HG02759 (cell line): ENCODE data around the gene CCDC92B.
"Not testable (repeated sequence)": the region's sequence is repeated elsewhere in the genome, so short reads cannot be mapped to it uniquely, and the experiment has no call there.

Experiments
- ATAC-seq: cut with Tn5 transposase; IDR thresholded peaks from one replicate; pipeline ENCODE4 v1.9.1; 2021; ENCODE audit warnings: mild to moderate bottlenecking, moderate library complexity; ENCODE audit not compliant: unreplicated experiment

CCDC92B gene

DNA sequence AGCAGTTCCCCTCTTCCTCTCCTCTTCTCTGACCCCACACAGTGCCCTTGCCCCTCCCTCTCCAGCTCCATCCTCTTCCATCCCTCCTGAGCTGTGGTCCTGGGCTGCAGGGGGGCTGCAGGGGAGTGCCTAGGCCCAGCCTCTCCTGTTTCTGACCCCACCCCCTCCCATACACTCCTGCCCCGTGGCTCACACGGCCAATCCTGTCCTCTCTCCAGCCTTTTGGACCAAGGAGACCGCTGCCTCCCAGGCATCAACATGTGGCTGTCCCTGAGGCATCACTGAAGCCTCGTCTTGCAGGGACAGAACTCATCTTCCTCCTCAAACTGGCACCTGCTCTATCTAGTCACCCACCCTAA is 44.6 kb downstream of the CCDC92B start:
- no peak for ATAC-seq

DNA sequence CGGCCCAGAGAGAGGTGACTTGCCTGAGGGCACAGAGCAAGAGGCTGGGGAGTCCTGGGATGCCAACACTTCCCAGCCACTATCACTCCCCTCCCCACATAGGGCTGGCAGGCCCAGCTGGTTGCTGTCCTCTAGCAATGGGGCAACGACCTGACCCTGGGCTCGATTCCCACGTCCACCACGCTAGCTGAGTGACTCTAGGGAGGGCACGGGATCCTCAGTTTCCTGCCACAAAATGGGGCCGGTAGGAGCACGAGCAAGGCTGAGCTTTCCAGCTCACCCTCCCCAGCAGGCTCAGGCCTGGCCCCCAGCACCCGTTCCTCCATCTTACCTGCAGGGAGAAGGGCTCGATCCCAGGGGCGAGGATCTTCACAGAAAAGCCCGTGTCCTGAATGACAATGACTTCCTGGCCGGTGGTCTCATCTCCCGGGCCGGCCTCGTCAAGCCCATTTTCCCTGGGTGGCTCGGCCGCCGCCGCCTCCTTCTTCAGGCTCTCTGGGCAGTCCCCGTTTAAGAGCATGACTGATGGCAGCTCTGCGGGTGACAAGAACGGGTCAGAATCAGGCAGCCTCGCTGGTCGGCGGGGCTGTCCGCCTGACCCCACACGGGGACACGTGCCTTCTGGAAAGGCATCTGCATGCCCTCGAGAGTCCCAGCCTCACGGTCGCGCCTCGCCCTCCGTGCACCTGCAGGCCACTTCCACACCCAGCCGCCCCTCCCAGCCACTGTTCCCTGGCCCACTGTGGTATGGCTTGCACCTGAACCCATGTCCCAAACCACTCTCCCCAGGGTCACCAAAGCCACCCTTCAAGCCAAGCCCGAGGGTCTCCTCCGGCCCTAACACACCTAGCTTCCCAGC is 45.2 kb downstream of the CCDC92B start:
- ATAC-seq = no peak

DNA sequence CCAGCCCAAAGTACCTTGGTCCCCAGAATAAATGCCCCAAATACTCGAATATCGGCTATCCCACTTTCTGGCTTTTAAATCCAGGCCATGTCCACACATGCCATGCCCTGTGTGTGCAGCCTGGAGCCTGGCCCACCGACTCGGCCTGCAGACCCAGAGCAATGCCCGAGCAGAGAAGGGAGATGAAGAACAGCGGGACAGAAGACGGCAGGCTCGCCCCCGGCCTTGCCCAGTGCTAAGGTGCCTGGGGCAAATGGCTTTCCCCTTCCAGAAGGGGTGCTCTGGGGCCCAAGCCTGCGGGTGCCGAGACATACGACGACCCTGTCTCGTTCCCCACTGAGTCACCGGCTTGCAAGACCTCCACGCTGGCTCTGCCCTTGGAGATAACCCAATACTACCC is 45.8 kb downstream of the CCDC92B start:
- ATAC-seq = no peak

DNA sequence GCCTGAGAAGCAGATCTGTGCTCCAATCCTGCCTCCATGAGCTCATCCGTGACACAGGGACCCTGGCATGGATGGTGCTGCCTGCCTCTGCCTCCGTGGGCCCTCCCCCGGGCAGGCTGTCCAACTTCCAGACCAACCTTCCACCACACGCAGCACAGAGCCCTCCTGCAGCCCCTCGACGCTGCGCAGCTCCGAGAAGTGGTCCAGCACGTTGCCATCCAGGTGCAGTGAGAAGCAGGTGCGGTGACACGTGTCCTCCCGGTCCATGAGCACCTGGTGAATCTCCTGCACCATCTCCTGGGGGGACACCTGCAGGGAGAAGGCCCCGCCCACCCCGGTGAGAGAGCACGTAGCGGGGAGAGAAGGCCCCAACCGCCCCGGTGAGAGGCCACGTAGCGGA is 46.3 kb downstream of the CCDC92B start:
- ATAC-seq = no peak

DNA sequence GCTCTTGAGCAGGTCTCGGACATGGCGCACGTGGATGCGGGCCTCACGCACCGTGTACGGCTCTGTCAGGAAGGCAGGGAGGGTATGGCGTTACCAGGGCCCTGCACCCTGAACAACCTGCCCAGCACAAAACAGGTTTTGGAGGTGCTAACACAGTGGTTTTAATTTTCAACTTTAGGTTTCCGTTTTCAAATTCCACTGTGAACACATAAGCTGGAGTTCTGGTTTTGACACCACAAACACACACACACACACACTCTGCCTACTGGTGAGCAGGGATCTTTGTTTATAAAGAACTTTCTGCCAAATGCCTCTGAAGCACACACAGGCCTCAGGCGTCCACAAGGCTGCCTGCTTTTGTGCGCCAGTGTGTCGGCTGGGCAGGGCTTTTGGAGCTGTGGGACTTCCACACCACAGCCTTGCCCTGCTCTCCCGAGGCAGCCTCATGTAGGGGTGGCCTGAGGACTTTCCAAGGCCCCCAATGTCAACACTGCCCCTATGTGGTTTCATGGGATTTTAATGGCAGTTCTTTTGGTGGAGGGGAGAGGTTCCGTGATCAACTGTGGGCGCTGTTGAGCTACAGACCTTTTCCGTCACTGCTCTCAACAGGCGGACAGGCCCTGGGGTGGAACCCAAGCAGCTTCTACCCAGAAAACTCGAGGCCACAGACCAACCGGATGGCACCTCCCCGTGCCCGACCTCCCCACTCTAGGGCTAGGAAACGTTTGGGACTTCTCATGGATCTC is 47.3 kb downstream of the CCDC92B start:
- ATAC-seq = no peak

DNA sequence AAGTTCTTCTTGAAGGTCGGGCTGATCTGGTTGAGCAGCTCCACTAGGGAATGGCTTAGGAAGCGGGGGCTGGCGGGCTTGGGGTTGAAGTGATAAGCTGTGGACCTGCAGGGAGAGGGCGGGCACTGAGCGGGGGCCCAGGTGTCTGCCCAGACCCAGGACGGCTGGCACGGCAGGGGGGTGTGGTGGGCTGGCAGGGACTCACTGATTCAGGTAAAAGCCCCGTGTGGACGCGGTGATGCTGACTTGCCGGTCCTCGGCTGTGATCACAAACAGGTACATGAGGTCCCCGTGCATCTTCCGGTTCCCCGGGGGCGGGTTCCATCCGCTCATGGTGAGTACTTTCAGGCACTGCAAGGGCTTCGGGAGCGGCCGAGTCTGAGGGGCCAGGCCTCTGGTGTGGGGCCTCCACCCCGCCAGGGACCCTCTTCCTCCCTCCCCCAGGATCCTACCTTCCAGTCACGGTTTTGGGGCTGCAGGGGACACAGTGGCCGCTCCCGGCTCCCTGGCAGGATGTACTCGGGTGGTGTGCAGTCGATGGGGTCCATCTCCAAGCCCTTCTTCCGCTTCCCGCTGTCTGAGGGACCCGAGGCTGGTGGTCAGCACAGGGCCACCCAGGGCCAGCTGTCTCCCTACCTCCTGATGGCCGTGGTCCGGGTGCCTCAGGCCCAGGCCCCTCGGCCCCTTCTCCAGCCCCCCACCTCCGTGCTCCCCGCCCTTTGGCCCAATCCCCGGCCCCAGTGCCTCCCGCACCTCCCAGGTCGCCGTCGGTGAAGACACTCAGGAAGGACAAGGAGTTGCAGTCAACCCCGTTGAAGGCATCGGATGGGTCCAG is 48.1 kb downstream of the CCDC92B start:
- ATAC-seq = no peak

DNA sequence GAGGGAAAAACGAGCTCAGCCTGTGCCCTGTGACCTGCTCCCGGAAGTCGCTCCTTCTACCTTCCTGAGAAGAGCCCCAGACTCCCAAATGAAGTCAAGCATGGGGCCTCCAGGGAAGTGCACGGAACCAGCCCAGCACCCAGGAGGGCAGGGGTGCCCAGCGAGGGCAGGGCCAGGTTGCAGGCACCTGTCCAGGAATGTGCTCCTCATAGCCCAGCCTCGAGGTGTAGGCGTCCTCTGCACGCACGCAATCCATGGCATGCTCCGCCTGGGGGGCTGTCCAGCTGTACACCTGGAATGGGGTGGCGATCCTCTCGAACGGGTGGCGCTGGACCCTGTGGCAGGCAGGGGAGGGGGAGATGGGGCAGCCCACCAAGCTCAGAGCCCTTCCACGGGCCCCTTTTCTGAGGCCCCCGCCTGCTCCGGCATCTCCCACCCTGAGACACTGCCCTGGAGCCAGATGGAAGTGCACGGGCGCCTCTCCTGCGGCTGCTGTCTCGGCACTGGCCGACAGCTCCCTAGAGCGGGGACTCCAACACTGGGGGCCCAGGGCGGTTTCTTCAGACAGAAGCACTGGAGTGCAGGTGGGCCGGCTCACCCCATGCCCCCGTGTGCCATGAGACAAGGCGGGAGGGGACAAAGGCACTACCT is 48.8 kb downstream of the CCDC92B start:
- ATAC-seq = no peak

DNA sequence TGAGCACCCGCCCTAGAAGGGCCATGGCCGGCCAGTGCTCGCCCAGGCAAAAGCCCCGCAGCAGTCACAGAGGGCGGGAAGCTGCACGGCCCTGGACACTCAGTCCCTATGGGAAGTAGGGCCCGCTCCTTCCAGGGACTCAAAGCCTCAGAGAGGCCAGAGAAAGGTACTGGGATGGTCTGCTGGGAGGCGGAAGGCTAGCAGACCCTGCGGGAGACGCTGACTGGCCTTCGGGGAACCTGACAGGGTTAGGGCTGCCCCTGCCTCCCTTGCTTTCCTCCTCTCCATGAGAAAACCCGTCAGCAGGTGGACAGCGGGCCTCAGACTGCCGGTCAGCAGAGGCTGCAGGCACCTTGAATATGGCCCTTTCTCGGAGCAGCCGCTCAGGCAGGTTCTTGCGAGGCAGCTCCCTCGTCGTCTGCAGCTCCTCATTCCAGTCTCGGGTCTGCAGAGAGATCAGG is 49.4 kb downstream of the CCDC92B start:
- ATAC-seq = no peak

DNA sequence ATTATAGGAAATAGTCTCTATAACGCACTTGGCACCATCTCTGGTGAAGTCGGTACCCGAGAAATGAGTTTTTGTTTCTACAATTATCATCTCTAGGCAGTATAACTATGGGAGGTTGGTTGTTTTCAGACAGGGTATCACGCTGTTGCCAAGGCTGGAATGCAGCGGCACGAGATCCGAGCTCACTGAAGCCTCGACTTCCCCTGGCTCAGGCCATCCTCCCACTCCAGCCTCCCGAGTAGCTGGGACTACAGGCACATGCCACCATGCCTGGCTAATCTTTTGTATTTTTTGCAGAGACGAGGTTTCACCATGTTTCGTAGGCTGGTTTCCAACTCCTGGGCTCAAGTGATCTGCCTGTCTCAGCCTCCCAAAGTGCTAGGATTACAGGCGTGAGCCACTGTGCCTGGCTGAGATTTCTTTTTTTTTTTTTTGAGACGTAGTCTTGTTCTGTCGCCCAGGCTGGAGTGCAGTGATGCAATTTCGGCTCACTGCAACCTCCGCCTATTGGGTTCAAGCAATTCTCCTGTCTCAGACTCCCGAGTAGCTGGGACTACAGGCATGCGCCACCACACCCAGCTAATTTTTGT is 50.1 kb downstream of the CCDC92B start:
- not testable (repeated sequence) for ATAC-seq

DNA sequence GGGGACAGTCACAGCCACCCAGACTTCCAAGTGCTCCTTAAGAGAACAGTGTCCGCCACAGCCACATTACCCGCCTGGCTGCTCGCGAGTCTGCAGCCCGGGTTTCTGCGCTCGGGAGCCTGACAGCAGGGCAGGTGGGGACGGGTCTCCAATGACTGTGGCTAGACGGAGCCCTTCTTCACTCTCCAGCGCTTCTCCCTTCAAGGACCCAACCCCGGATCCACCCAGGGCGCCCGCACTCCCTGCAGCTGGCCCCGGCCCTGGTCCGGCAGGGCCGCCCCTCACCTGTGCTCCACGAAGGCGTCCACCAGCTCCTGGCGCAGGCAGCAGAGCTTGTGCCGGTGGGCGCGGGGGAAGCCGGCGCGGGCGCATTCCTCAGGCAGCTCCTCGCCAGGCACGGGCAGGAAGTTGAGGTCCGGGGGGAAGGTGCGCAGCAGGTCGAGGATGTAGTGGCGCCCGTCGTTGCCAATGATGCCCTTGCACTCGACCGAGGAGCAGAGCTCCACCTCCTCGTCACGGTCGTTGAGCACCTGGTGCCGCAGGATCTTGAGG is 51.8 kb downstream of the CCDC92B start:
- no peak for ATAC-seq

DNA sequence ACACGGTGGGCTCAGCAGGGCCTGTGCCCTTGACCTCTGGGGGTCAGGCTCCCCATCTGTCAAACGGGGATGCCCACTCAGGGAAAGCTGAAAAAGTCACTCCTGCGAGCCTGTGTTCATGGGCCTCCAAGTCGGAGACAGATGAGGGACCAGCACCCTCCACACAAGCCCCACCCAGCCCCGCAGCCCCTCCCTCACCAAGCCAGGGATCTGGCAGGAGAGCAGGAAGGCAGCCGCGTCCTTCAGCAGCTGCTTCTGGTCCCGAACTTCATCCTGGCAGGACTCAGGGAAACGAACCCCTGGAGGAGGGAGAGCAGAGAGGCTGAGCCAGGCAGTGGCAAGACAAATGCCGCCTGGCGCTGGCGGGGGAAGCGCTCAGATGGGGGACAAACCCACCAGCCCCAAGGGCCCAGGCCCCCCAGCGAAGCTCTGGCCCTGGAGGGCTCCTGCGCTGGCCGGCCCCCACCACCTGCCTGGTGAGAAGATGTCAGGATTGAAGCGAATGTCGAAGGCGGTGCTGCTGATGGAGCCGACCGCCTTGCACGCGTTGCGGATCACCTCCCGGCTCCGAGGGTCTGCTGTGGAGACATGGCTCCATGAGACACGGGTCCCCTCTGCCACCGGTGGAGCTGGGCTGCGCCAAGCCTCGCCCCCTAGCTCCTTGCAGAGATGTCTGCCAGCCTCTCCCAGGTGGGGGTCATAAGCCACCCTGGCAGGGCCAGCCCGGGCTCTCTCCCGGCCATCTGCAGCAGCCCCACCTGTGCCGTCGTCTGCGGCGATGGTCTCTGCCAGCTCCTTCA is 53.3 kb downstream of the CCDC92B start:
- no peak for ATAC-seq

DNA sequence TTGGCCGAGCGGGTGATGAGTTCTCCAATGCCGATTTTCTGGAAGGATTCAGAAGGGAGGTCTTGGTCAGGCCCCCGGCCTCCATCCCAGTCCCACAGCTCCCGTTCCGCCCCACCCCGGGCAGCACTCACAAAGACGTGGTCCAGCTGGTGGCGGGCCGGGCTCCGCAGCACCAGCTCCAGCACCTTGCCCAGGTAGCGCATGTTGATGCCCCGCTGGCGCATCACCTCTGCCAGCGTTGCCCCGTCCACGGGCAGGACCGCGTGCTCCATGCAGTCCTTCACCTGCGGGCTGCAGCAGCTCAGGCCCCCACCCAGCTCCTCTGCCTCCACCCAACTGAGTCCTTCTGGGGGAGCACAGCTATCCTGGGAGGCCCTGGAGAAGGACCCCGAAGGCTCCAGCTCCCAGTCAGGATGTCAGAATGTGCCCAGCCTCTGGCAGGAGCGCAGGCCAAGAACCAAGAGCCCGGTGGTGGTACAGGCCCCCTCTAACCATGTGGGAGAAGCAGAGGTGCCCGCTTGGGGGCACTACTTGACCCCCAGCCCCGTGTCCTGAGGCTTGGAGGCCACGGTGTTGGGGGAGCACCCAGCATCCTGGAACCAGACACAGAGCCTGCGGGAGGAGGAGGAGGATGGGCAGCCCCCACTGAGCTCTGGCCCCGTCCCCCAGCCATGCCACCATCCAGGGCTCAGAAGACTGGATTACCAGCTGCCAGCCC is 54.0 kb downstream of the CCDC92B start:
- ATAC-seq = no peak

DNA sequence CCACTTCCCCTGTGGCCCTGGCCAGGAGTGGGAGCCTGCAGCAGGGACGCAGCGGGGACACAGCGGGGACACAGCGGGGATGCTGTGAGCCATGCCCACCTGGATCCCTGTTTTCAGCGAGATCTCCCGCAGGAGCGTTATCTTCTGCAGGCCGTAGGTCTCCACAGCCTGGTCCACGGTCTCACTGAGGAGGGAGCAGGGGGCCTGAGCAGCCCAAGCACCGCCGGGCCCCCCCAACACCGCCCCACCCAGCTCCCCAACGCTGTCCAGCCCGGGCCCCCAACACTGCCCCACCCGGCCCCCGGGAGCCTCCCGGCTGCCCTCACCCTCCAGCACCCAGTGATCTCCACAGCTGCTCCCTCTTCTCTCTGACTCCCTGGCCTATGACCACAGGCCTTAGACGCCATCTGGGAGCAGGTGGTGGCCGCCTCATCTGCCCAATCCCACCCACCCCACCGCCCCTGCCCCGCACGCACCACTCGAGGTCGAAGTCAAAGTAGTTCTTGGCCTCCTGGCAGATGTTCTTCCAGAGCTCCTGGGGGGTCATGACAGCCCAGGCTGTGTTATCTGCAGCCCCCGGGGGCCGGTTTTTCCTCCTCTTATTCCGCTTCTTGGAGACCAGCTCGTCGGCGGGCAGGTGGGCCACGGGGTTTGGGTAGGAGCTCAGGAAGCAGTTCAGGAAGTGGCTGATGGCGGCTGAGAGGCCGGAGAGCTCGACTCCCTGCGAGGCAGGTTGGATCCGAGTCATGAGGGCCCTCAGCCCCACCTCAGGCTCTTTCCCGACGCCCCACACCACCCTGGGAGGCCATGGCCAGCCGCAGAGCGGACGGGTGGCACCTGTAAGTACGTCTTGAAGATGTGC is 54.8 kb downstream of the CCDC92B start:
- no peak for ATAC-seq

DNA sequence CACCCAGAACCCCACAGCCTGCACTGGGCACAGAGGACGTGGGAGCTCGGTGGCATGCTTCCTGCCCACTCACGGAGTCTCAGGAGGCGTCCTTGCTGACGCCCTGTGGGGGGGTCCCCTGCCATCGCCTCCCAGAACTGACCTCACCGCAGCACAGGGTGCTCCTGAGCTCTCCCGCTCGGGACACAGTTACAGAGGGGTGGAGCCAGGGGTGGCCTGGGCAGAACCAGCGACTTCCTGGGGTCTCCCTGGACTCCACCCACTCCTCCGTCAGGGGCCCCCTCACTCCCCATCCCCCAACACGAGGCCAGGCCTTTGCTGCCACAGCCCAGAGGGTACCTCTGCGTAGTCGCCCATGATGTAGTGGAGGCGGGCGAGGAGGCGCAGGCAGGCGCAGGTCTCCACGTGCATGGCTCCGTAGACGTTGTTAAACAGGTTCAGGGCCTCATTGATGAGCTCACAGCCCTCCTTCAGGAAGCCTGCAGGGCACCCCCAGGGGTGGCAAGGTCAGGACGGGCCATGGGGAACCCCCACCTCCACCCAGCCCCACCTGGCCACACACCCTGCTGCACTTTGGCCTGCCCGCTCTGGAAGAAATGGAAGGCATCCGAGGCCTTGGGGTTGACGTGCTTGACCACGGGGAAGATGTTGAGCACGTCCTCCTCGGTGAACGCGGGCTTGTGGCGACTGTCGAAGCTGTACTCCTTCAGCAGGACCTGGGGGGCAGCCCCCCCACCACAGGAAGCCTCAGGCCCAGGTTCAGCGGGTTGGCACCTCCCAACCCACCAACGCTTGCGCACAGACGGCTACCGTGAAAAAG is 55.7 kb downstream of the CCDC92B start:
- no peak for ATAC-seq

DNA sequence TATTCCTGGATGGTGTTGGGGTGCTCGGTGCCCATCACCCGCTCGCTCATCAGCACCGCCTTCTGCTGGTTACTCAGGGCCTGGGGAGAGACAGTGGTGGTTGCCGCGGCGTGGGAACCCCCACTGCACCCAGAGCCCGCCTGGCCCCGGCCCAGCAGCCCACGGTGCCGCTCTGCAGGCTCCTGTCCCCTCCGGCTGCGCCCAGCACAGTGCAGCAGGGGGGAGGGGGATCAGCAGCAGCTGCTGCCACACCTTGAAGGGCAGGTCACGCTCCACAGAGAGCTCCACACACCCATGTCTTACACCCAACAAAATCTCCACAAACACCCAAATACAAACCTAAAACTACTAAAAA is 56.7 kb downstream of the CCDC92B start:
- no peak for ATAC-seq

DNA sequence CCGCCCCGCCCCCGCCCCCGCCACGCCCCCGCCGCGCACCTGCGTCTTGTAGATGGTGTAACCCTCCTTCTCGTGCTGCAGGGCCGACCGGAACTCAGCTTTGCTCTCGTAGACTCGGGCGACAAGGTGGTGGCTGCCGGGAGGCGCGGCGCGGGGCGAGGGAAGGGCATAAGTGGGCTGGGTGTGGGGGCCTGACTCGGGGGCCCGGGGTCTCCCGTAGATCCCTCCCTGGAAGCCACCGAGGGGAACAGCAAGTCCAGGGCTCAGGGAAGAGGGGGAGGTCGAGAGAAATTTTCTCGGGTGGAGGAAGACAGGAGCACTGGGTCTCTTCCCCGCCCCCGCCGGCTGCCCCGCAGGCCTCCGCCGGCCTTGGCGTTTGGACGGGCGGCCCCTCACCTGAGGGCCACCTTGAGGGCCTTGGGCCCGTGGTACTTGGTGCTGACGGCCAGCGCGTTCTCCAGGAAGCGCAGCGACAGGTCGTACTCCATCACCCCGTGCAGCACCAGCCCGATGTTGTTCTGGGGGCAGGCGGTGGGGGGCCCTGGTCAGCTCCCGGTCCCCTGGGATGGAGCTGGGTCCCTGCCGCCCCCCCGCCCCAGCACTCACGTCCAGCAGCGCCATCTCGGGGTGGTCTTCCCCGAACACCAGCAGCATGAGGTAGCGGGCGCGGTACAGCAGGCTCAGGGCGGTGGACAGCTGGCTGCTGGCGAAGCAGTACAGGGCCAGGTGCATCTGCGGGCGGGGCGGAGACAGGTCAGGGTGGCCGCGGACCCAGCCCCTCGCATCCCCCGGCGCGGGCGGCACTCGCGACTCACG is 57.3 kb downstream of the CCDC92B start:
- no peak for ATAC-seq
